Stimulated activated naive CD8-positive, alpha-beta T cell treated with anti-CD3 and anti-CD28 coated beads, Interleukin-15, Interleukin-2, amounts not matched to agents 100 U/mL and 50 U/mL, for 24 hours (primary cell): Measurements from ENCODE around the gene PIP5KL1.
A peak's percentile ranks its signal among the peaks of the same experiment; 100 is the strongest.

ENCODE experiments used
- ATAC-seq: fragments of 150-1000 bp; cut with Tn5 transposase; one replicate; pipeline ENCODE4 v1.10.0; 2021
- DNase-seq: peaks from one replicate; pipeline ENCODE4 v3.0.0; 2021

PIP5KL1 gene

DNA sequence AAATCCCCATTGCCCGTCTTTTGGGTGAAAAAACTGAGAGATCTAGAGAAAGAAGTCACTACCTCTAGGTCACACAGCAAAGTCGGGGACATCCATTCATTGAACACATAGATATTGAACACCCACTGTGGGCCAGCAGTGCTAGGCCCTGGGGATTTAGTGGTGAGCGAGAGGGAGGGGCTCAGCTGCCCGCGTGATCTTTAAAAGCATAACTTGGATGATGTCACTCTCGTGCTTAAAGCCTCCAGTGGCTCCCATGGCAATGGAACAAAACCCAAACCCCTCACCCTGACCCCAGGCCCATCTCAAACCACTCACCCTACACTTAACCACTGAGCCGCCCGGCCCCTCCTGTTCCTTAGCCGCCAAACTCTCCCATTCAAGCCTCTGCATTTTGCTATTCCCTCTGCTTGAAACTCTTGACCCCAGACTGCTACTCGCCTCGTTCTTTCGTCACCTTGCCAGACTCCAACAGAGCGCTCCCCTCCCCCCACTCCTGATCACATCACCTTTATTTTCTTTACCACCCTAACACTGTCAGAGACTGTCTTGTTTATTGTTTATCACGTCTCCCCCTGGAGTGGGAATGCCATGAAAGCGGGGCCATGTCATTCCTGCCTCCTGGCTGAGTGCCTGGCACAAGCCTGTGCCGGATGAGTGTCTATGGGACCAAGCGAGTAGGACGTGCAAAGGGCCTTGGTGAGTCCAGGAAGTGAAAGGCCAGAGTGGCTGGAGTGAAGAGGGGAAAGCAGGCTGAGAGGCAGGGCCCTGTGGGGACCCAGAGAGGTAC is 710 bp upstream of the PIP5KL1 start:
- ATAC-seq (peak; percentile 26), DNase-seq (peak; percentile 33)

DNA sequence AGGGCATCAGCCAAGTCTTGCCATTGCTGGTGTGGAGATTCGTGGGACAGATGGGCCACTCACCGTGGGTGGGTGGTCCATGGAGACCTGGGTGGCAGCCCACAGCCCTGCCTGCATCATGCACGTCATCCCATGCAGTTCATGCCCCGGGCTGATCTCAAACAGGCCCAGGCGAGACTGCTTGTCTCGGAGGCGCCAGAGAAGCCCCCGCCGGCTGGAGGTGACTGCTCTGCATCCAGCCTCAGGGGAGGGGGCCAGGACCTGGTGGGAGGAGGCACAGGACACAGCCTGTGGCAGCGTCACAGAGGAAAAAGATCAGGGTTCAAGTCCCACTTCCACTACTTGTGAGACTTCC is 975 bp downstream of the PIP5KL1 start:
- ATAC-seq (no peak), DNase-seq (no peak)

DNA sequence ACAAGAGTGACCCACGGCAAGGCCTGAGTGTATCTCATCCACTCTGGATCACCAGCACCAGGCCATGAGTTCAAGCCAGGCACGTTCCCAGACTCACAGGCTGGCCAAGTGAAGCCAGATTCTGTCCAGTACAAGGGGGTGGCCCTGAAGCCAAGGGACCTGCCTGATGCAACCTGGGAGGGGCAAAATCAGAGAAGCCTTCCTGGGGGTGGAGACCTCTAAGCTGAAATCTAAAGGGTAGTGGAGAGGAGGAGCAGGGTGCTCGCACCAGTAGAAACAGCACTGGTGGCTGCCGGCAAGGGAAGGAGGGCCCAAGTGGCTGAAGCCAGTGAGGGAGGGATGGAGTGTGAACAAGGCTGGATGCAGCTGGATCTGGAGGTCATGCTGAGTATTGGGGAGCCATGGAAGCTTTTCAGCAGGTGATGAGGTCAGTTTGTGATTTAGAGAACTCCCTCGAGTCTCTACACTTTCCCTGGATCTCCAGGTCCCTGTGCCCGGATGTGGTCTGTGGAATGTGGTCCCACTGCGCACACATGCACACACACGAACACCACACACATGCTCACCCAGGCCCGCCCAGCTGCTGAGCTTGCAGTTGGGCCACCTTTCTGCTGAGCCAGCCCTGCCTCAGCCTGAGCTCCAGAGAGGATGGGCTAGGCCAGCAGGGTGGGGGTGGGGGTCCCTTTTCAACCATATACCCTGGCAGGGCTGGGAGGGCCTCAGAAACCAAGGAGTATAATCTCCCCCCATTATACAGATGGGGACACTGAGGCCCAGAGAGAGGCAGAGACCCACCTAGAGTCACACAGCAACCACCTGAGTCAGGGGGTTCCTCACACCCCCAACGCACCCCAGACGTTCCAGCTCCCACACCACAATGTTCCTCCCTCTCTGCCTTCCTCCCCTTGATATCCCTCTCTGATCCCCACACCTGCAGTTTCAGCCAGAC is 1.6 kb downstream of the PIP5KL1 start:
- no peak for DNase-seq
- no peak for ATAC-seq

DNA sequence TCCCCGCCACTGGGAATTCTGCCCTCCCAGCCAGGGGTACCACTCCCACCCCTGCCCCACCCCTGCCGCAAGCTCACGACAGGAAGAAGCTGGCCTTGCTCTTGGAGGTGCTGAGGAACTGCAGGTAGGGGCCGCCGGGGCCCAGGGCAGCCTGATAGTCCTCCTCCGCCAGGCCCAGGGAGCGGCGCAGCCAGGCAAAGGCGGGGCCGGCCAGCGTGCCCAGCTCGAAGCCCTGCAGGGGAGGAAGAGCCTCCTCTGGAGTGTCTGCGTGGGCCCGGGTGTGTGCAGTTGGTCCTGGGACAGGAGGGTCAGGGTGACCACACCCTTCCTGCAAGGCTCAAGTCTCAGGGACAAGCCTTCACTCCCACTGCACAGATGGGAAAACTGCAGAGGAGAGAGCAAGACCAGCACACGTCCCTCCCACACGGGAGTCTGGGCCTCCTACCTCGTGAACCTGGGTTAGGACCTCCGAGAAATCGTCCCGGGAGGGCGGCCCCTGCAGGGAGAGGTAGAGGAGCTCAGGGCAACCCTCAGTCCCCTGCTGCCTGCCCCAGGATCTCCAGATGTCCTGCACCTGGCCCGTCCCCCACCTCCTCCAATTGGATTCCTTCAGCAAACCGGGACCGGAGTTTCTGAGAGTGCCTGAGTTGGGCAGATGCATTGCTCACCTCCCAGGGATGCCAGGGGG is 2.4 kb downstream of the PIP5KL1 start:
- ATAC-seq: no peak

DNA sequence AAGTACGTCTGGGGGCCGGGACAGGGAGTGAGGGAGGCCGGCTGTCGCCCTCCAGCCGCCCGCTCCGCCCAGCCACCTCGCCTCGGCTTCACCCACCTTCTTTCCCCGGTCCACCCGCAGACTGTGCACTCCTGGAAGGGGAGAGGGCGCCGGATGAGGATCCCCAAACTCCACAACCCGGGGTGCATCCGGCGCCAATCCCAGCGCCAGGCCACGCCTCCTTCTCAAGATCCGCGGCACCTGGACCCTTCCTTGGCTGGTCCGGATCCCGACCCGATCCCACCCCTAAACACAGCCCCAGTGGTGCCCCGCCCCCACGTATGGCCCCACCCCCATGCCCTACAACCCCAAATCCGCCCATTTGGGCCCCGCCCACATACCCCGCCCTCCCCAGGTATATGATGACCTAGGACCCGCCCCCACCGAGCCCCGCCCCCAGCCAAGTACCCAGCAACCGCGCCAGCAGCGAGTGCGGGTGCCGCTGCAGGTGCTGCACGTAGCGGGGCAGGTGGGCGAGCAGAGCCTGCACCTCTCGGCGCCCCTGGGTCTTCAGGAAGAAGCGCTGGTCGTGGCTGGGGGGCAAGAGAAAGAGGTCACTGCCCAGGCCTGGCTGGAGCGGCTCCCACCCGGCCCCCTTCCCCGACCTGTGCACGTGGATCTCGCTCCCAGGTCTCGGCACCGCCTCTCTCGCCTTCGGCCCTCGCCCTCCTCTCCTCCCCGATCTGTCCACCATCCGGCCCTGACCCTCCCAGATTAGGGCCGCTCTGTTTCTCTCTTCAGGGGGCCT is 3.2 kb downstream of the PIP5KL1 start:
- no peak for ATAC-seq
- DNase-seq: peak; percentile 72

More for the DNA sequence above, 2.4 kb downstream of the PIP5KL1 start:
- no peak for DNase-seq

DNA sequence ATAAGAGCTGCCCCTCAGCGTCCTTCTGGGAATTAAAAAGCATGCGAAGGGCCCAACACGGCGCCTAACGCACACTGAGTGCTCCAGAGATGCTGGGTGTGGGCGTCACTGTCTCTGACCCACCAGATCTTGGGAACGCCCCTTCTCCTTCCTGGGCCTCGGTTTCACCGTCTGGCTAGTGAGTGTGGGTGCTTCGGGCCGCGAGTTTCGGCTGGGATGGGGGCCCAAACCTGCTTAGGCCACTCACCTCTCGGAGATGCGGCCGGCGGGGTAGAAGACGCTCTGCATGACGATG is 3.7 kb downstream of the PIP5KL1 start:
- no peak for ATAC-seq
- peak; percentile 21 for DNase-seq

DNA sequence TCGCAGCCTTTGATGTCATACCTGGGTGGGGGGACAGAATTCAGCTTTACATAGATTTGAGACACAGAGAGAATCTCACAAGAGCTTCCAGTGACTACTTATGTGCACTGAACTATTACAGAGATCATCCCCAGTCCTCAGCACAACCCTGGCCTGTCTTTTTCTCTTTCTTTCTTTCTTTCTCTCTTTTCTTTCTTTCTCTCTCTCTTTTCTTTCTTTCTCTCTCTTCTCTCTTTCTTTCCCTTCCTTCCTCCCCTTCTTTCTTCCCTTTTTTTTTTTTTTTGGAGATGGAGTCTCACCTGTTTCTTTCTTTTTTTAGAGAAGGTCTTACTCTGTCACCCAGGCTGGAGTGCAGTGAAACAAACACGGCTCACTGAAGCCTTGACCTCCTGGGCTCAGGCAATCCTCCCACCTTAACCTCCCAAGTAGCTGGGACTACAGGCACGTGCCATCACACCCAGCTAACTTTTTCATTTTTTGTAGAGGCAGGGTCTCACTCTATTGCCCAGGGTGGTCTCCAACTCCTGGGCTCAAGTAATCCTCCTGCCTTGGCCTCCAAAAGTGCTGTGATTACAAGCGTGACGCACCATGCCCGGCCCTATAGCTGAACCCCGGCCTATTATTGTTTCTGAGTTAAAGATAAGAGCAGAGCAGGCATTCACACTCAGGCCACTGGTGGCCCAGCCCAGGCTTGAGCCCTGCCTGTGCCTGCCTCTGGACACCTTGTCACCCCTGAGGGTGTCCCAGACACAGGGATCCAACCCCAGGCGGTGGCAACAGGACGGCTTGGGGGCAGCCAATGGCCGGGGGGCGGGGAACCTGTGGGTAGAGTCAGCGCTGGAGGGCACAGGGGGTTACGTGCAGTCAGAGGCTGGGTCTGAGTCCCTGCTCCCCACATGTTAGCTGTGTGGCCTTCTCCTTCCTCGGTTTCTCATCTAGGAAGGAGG is 4.3 kb downstream of the PIP5KL1 start:
- no peak for DNase-seq
- ATAC-seq: no peak

DNA sequence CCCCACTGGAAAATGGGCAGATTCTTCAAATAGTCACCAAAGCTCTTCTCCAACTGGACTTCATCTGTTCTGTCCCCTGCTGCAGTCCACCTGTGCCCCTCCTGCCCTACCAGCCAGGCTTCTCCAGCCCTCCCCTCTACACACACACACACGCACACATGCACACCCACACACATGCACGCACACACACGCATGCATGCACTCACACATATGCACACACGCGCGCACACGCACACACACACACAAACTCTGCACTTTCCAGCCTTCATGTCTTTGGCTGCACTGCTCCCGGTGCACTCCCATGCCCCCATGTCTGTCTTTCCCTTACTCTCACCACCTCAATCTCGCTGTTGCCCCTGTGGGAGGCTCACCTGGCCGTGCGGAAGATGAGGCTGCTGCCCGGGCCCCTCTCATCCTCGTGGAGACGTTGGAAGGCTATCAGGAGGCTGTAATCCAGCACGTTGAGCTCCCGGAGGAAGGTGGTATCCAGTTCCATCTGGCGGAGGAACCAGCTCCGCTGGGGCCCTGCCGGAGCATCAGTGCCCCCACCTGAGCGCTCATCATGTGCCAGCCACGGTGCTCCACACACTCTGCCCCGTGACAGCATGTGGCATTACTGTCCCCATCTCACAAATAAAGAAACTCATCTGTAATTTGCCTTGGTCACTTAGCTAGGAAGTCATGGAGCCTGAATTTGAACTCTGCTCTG is 5.7 kb downstream of the PIP5KL1 start:
- DNase-seq: no peak
- ATAC-seq: no peak

DNA sequence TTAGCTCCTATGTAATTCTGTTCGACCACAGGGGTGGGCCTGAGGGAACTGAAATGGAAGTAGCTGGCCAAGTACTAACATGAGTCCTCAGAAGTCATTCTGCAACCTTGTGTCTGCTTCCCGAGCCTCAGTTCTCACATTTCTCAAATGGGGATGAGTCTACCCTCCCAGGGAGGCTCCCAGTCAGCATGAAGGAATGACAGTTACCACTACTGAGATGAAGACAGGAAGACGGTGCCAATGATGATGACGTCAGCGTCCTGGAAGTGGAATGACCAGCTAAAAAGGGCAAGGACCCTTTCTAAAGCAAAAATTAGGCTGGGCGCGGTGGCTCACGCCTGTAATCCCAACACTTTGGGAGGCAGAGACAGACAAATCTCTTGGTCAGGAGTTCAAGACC is 6.8 kb downstream of the PIP5KL1 start:
- ATAC-seq (no peak), DNase-seq (no peak)

DNA sequence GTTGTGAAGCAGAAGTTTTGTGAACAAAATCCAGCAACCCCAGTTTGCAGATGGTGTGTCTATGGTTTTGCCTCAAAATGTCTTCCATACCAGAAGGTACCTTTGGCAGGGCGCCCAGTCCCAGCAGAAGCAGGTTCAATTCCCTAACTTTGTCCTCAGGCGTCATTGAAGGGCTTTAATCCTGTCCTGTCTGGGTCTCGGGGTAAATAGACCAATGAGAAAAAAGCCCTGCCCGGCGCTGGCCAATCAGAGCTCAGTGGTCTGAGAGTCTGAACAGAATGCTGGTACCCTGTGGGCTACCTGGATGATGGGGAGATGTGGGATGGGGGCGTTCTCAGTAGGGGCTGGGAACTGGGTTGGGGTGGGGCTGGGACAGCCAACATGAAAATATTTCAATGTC is 7.5 kb downstream of the PIP5KL1 start:
- ATAC-seq (no peak), DNase-seq (no peak)

DNA sequence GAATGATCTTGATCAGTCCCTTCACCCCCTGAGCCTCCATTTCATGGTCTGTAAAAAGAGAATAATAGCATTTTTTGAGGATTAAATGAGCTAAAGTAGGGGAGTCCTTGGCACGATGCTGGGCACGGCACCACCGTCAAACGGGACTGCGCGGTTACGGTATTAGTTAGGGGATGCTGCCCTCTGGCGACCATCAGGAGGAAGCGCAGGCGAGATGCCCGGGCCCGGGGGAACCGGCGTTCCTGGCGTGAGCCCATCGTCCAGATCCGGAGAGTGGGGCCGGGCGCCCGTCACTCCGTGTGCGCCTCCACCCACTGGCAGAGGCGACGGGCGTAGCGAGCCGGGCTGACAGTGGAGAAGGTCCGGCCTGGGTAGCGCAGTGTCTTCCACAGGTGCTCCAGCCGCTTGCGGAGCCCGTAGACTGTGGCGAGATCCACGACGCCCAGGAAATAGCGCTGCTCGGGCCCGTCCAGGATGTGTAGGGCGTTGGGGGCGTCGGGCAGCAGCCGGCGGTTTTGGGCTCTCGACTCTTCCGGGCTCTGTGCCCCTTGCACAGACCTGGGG is 8.9 kb downstream of the PIP5KL1 start:
- ATAC-seq: peak; percentile 16
- peak; percentile 84 for DNase-seq

DNA sequence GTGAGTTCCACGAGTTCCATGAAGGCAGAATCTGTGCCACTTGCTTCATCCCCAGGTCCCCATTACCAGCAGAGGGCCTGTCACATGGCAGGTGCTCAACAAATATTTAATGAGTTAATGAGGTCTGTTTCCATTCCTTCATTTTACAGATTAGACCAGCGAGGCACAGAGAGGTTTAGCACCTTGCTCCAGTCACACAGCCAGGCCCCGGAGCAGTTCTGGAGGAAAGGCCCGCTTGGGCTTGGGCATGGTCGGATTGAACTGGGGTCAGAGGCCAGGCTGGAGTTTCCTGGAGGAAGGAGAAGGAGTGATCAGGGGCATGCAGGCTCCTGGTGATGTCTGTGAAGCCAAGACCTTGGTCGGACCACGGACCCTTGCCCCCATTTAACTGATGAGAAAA is 9.8 kb downstream of the PIP5KL1 start:
- ATAC-seq (no peak), DNase-seq (no peak)

DNA sequence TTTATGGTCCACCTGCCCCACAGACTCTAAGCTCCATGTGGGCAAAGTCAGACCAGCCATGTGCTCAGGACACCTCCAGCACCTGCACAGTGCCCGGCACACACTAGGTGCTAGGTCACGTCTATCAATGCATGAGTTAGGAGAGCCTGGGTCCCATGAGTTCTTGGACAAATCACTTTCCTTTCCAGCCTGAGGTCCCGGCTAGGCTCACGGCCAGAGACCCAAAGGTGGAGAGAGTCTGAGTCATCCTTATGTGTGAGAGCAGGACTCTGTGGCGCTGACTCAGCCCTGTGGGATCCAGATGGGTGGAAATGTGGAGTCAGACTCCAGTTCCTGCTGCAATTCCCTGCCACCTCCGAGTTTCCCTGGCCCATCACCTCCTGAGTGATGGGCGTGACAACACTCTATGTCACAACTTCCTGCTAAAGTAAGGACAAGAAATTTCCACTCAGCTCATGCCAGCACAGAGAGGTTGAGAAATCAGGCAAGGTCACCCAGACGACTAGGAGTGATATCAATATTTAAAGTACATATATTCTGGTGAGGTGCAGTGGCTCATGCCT is 11.2 kb downstream of the PIP5KL1 start:
- peak; percentile 37 for ATAC-seq
- DNase-seq: peak; percentile 61

DNA sequence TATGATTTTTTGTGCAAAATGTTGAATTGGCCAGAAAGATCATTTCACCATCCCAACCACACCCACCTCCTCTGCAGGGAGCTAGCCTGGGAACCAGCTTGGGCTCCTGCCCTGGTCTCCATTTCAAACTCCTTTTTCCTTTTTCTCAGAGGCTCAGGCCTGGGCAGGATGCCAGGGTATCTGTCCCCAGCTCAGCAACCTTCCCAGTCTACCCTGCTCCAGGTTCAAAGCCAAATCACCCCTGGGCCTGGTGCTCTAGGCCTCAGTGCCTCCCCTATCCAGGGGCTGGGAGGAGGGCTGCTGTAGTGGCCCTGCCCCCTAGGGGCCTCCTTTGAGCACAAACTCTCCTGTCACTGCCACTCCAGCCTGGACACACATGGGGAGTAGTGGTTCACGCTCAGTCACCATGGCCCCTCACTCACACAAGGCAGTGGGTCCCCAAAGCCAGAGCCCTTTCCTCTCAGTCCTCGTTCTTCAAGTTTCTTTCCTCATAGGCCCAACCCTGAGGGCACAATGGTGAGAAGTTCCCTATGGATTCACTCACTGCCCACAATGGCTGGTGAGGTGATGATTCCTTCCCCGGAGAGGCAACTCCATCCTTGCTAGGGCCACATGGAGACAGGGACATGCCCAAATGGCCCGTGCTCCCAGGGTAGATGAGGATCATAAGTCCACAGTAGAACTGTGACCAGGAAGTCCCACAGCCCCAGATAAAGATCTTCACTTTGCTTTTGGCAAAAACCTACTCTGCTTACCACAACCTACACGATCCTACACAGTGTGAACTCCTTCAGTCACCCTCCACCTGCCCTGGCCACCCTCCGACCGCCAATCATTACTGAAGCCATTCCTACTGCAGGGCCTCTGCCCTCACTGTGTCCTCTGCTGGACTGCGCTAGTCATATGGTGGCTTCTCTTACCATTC is 12.1 kb downstream of the PIP5KL1 start:
- no peak for ATAC-seq
- DNase-seq: no peak

DNA sequence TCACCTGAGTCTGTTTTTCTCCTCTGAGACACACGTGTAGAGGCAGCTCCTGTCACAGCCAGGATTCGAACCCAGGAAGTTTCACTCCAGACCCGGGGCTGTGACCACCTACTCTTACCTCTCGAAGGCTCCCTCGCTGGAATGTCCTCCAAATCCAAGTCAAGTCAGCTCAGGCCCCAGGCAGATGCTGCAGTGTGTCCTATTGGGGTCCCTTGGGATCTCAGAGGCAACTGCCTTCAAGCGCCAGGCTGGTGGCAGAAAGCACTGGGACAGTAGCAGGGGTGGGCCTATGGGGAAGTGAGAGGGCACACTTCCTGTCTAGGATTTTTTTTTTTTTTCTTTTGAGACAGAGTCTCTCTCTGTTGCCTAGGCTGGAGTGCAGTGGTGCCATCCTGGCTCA is 13.0 kb downstream of the PIP5KL1 start:
- ATAC-seq: no peak
- DNase-seq: no peak

DNA sequence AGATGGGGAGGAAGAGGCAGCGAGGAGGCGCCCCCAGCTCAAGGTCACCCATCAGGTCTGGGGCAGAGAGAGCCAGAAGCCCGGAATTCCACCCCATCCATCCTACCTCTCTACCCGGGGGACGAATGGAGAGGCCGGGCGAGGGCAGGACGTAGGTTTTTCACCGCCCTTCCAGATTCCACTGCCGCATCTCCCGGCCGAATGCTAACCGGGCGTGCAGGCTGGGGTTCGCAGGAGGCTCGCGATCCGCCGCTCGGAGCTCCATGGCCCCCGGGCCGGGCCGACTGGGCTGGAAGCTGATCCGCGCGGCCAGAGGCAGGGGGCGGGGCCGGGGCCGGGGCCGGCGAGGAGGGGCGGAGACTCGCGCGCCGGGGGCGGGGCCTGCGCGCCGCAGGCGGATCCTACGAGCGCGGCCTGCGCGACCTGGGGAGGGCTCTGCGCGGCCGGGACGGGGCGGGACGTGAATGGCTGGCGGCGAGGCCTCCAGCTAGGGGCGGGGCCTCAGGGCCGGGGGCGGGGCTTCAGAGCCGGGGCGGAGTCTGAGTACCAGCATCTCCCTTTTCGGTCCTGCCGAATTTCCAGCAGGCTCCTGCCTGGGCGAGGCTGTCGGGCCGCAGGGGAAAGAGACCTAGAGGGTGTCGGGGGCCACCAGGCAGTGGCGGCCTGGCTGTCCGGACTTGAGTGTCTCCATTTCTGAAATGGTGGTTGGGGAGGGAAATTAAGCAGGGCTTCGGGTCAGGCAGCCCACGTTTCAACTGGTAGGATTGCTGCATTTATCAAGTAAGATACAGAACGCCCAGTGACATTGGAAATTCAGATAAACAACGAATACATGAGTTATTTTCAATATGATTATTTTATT is 13.6 kb downstream of the PIP5KL1 start, which contains the start of gene ST6GALNAC4:
TSS of gene ST6GALNAC4 (minus strand) at position 322 of the 862 bp plus-strand sequence. CDS start 622 bp downstream, outside the sequence.
- DNase-seq: peak; percentile 96
- ATAC-seq: peak; percentile 89
